Lower lobe of right lung (tissue), 2 donors: ENCODE data around the gene CDKN2A. TPM values are rescaled to one million over a fixed set of nuclear protein-coding genes. Genes with fewer than 3 reads are reported as not detected.

Experiments
- ATAC-seq, 2 donors: fragments of 200-7000 bp; cut with Tn5 transposase; one replicate each; pipeline ENCODE4 v1.9.1; 2020 to 2022; ENCODE audit warnings: mild to moderate bottlenecking in 2 of 2, moderate library complexity in 2 of 2
- DNase-seq: peaks from one replicate; pipeline ENCODE4 v3.0.0-alpha.2; 2020
- H3K27ac ChIP-seq: fragments of 200-600 bp; one replicate; pipeline ENCODE4 v1.8.0; 2022
- H3K27me3 ChIP-seq: fragments of 200-600 bp; one replicate; pipeline ENCODE4 v1.8.0; 2022; ENCODE audit warnings: low read depth
- H3K36me3 ChIP-seq: fragments of 200-600 bp; one replicate; pipeline ENCODE4 v1.8.0; 2022; ENCODE audit warnings: mild to moderate bottlenecking
- H3K4me1 ChIP-seq: fragments of 200-600 bp; one replicate; pipeline ENCODE4 v1.8.0; 2022
- H3K4me3 ChIP-seq: fragments of 200-600 bp; one replicate; pipeline ENCODE4 v1.8.0; 2022; ENCODE audit warnings: mild to moderate bottlenecking
- H3K9me3 ChIP-seq: fragments of 200-600 bp; one replicate; pipeline ENCODE4 v1.8.0; 2022
- CTCF ChIP-seq: fragments of 200-600 bp; IDR thresholded peaks from one replicate; pipeline ENCODE4 v1.8.0; 2022; ENCODE audit warnings: antibody characterized with exemption, mild to moderate bottlenecking
- intact Hi-C: fragments of 100-400 bp; cut with DNase I; formaldehyde crosslinking; loops from one replicate; pipeline ENCODE4 v1.11.0; 2022
- total RNA-seq: library from RNA; stranded (reverse); fragmentation: NEBNext Ultra II Directional; extraction: Animal tissue kit (Norgen Biotek cat#: 25700); gene quantifications from one replicate; pipeline ENCODE4 v1.2.1, GENCODE V29; 2021
- donor health status: DM: no; HTN: yes; CAD: no; lungs with severe emphysema.

The CDKN2A gene
- total RNA-seq, 1 donor from 2014 or later: 8.4 TPM

GRCh38 chr9:22039258-22039657 lies 45.1 kb upstream of the CDKN2A start:
- intact Hi-C loops: no loop called here
- DNase-seq: no peak
- Histone ChIP-seq H3K27me3 (no peaks in the 10 kb centered on the region), H3K4me3 (no peak overlapping the region), H3K36me3 (no peaks in the 10 kb centered on the region), H3K9me3 (no peaks in the 10 kb centered on the region), H3K27ac (no peak overlapping the region), H3K4me1 (peaks cover 29% of the 10 kb centered on the region)
- ATAC-seq: no peak
- no peak for TF ChIP-seq CTCF

- no peaks in the 10 kb centered on the region for H3K36me3 ChIP-seq
- intact Hi-C loops: no loop called here
- ATAC-seq: peak in 1 of 2 donors; percentile 67
These were observed 43.9 kb upstream of the CDKN2A start for GRCh38 chr9:22037954-22038690.

GRCh38 chr9:22036866-22037626 lies 42.9 kb upstream of the CDKN2A start:
- Histone ChIP-seq H3K27ac (peak overlapping the region; percentile 18), H3K36me3 (no peaks in the 10 kb centered on the region), H3K9me3 (no peaks in the 10 kb centered on the region), H3K4me3 (no peak overlapping the region), H3K4me1 (peaks cover 29% of the 10 kb centered on the region), H3K27me3 (no peaks in the 10 kb centered on the region)
- intact Hi-C loops: no loop called here
- DNase-seq (no peak), ATAC-seq (peak in 1 of 2 donors; percentile 58)
- TF ChIP-seq CTCF: no peak

More at GRCh38 chr9:22037954-22038690, 43.9 kb upstream of the CDKN2A start:
- DNase-seq: no peak
- TF ChIP-seq CTCF: peak; percentile 50
- Histone ChIP-seq H3K27me3 (no peaks in the 10 kb centered on the region), H3K4me1 (peaks cover 29% of the 10 kb centered on the region), H3K27ac (peak overlapping the region; percentile 18), H3K4me3 (no peak overlapping the region), H3K9me3 (no peaks in the 10 kb centered on the region)

GRCh38 chr9:22035591-22036011 lies 41.4 kb upstream of the CDKN2A start:
- DNase-seq: no peak
- no peak overlapping the region for H3K4me3 ChIP-seq
- TF ChIP-seq CTCF: no peak
- no peaks in the 10 kb centered on the region for H3K36me3 ChIP-seq
- no peaks in the 10 kb centered on the region for H3K27me3 ChIP-seq
- intact Hi-C loops: no loop called here
- no peaks in the 10 kb centered on the region for H3K9me3 ChIP-seq
- H3K27ac ChIP-seq: no peak overlapping the region
- ATAC-seq: no peak
- H3K4me1 ChIP-seq: peaks cover 31% of the 10 kb centered on the region

GRCh38 chr9:22033012-22033630 lies 38.9 kb upstream of the CDKN2A start:
- H3K27me3 ChIP-seq: no peaks in the 10 kb centered on the region
- no peak for TF ChIP-seq CTCF

More at GRCh38 chr9:22033012-22033630, 38.9 kb upstream of the CDKN2A start:
- DNase-seq (no peak), ATAC-seq (no peak)
- Histone ChIP-seq H3K4me1 (peaks cover 18% of the 10 kb centered on the region), H3K4me3 (no peak overlapping the region), H3K9me3 (no peaks in the 10 kb centered on the region), H3K27ac (no peak overlapping the region), H3K36me3 (no peaks in the 10 kb centered on the region)
- intact Hi-C loops: no loop called here
